Measurements from ENCODE around the gene SPG7.

DNA sequence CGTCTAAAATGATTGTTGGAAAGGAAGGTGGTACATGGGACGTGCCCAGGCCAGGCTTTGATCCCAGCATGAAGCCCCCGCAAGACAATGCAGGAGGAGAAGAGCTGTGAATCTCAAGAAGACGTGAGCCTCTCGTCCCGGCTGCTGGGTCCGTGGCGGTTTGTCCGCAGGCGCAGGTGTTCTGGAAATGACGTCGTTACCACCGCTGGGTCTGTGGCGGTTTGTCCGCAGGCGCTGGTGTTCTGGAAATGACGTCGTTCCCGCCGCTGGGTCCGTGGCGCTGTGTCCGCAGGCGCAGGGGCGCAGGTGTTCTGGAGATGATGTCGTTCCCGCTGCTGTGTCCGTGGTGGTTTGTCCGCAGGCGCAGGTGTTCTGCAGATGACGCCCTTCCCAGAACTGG is 14.1 kb downstream of the SPG7 start:
- TF ChIP-seq, protein P1, sequence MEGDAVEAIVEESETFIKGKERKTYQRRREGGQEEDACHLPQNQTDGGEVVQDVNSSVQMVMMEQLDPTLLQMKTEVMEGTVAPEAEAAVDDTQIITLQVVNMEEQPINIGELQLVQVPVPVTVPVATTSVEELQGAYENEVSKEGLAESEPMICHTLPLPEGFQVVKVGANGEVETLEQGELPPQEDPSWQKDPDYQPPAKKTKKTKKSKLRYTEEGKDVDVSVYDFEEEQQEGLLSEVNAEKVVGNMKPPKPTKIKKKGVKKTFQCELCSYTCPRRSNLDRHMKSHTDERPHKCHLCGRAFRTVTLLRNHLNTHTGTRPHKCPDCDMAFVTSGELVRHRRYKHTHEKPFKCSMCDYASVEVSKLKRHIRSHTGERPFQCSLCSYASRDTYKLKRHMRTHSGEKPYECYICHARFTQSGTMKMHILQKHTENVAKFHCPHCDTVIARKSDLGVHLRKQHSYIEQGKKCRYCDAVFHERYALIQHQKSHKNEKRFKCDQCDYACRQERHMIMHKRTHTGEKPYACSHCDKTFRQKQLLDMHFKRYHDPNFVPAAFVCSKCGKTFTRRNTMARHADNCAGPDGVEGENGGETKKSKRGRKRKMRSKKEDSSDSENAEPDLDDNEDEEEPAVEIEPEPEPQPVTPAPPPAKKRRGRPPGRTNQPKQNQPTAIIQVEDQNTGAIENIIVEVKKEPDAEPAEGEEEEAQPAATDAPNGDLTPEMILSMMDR (IDR thresholded peaks at IDR 0.05; ENCODE audit: low read length) = no peak
- TF ChIP-seq EZH2 (IDR thresholded peaks at IDR 0.05; ENCODE audit: borderline replicate concordance, low read length) = no peak
